ENCODE measurements around the gene BIK. TPM values are rescaled to one million over a fixed set of nuclear protein-coding genes. Genes with fewer than 3 reads are reported as not detected.

The BIK gene
- 1.1 TPM for total RNA-seq

GRCh38 chr22:43110444-43110926, at the start of gene BIK:
BIK (plus strand) TSS chr22:43110750; CDS start chr22:43124023, 13,273 bp downstream.

GRCh38 chr22:43088984-43089717, 21.4 kb upstream of the BIK start, which contains the start of gene TTLL1:
TTLL1 (minus strand) TSS chr22:43089391; CDS start chr22:43075586, 13,805 bp downstream.

GRCh38 chr22:43142880-43143562, 32.5 kb downstream of the BIK start, which contains the start of gene MCAT:
MCAT (minus strand) TSS chr22:43143398; CDS start chr22:43143348, 50 bp downstream.

GRCh38 chr22:43151251-43152002, 40.9 kb downstream of the BIK start, which contains the start of gene TSPO:
TSPO (plus strand) TSS chr22:43151559; CDS start chr22:43159239, 7,680 bp downstream.

Other genes starting within 250 kb of the BIK start
- 40.3 TPM for gene PACSIN2, start 95.6 kb upstream of the BIK start, total RNA-seq
- 11.1 TPM for gene TTLL1, start 21.4 kb upstream of the BIK start, total RNA-seq
- gene MCAT, start 32.6 kb downstream of the BIK start, total RNA-seq, result 18.2 TPM
- 76.8 TPM for gene TSPO, start 40.8 kb downstream of the BIK start, total RNA-seq
- 29.5 TPM for gene TTLL12, start 76.4 kb downstream of the BIK start, total RNA-seq
- 10.7 TPM for gene SCUBE1, start 232.6 kb downstream of the BIK start, total RNA-seq